IPS-18c (cell line): Measurements from ENCODE around the gene GPR107.

Experiments used
- H3K4me3 ChIP-seq: 2 replicates; pipeline ENCODE4 v1.7.0; 2013; ENCODE audit warnings: low read depth, mild to moderate bottlenecking, low read length, moderate library complexity; ENCODE audit not compliant: insufficient read depth
- H3K9me3 ChIP-seq: one replicate; pipeline ENCODE4 v1.6.1; 2013; ENCODE audit warnings: mild to moderate bottlenecking, low read length, moderate library complexity; ENCODE audit not compliant: control insufficient read depth, insufficient read depth

Gene GPR107

GRCh38 chr9:130157079-130157478 lies 103.4 kb downstream of the GPR107 start:
- no peak overlapping the region for H3K4me3 ChIP-seq
- H3K9me3 ChIP-seq = peaks cover 4% of the 10 kb centered on the region

GRCh38 chr9:130158001-130158400 lies 104.3 kb downstream of the GPR107 start:
- Histone ChIP-seq H3K9me3 (peaks cover 4% of the 10 kb centered on the region), H3K4me3 (no peak overlapping the region)

- H3K4me3 ChIP-seq = no peak overlapping the region
- H3K9me3 ChIP-seq = peaks cover 4% of the 10 kb centered on the region
These were observed 105.4 kb downstream of the GPR107 start for GRCh38 chr9:130159057-130159456.

- H3K9me3 ChIP-seq = peaks cover 1% of the 10 kb centered on the region
- no peak overlapping the region for H3K4me3 ChIP-seq
These were observed 106.4 kb downstream of the GPR107 start for GRCh38 chr9:130159915-130160670.

GRCh38 chr9:130160862-130161470 lies 107.3 kb downstream of the GPR107 start:
- Histone ChIP-seq H3K9me3 (no peaks in the 10 kb centered on the region), H3K4me3 (no peak overlapping the region)

DNA sequence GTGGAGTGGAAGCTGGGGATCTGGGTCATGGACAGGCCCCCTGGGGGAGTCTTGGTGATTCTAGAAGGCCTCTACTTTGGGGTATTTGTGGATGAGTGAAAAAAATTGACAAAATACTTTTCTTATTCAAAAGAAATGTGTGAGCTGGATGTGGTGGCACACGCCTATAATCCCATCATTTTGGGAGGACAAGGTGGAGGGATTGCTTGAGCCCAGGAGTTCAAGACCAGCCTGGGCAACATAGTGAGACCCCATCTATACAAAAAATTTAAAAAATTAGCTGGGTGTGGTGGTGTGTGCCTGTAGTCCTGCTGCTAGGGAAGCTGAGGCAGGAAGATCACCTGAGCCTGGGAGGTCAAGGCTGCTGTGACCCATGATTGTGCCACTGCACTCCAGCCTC lies 111.9 kb downstream of the GPR107 start:
- H3K9me3 ChIP-seq = no peaks in the 10 kb centered on the region
- no peak overlapping the region for H3K4me3 ChIP-seq

GRCh38 chr9:130166399-130166798 lies 112.7 kb downstream of the GPR107 start:
- Histone ChIP-seq H3K9me3 (no peaks in the 10 kb centered on the region), H3K4me3 (no peak overlapping the region)

- no peaks in the 10 kb centered on the region for H3K9me3 ChIP-seq
These were observed 114.2 kb downstream of the GPR107 start for GRCh38 chr9:130167927-130168326.

DNA sequence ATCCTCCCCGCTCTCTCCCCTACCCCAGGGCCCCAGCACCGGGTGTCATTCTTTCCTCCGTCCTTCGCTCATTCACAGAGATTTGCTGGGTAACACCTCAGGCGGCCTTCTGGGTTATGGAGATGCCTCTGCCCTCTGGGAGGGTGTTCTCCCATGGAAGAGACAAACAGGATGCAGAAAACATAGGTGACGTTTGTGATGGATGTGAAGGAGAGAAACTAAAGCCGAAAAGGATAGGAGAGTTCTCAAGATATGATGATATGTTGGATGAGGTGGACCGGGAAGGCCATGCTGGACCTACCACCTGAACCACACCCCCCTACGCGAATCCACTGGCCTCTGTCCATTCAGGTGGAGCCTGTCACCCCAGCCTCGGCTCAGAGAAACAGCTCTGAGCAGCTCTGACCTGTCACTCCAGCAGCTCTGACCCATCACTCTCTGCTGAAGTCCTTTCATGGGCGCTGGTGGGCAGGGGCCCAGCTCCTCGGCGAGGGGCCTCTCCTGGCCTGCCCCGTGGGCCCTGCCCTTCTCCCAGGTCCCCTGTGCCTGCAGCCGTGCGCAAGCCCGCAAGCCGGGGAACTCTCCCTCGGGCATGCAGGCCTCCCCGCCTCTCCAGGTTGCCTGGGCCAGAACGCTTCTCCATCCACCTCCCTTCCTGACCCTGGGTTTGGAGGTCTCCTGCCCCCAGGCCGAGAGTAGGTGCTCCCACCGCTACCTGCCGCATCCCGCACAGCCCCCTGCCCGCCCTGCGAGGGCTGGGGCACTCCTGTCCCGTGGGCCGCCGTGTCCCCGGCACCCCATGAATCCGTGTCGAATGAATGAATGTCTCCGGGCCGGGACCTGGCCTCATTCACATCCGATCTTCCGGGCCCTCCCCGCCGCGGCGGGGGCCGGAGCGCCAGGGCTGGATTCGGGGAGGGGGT lies 117.8 kb downstream of the GPR107 start:
- Histone ChIP-seq H3K9me3 (no peaks in the 10 kb centered on the region), H3K4me3 (peak overlapping the region; percentile 56)

More at GRCh38 chr9:130167927-130168326, 114.2 kb downstream of the GPR107 start:
- no peak overlapping the region for H3K4me3 ChIP-seq

DNA sequence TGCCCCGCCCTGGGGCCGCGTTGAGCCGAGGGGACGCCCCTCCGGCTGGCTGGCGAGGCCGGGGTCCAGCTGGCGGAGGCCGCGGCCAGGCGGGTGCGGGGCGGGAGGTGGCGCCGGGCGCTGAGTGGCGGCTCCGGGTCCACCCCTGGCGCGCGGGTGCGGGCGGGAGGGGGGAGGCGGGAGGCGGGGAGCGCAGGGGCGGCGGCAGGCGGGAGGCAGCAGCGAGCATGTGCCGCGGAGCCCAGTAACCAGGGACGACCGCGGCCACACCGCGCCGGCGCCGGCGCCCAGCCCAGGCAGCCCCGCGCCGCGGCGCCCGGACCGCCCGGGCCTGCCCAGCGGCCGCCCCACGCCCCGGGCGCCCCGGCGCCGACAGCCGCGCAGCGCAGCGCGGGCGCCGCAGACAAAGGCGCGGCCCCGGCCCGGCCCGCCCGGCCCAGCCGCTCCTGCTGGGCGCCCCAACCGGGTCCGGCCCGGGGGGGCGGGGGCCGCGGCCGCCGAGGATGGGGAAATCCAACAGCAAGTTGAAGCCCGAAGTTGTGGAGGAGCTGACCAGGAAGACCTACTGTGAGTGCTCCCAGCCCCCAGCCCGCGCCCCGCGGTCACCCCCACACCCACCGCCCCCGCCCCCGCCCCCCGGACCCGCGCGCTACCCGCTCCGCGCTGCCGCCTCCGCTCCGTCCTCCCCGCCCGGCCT lies 118.6 kb downstream of the GPR107 start, which contains the start of gene NCS1:
NCS1 (plus strand) TSS at position 244 of the 697 bp plus-strand sequence; CDS start at position 504, 260 bp downstream.
- peak within 1 kb of the TSS; percentile 60 for H3K4me3 ChIP-seq
- no peaks in the 10 kb centered on the region for H3K9me3 ChIP-seq

- no peaks in the 10 kb centered on the region for H3K9me3 ChIP-seq
- peak overlapping the region; percentile 60 for H3K4me3 ChIP-seq
These were observed 119.4 kb downstream of the GPR107 start for GRCh38 chr9:130172858-130173665.

DNA sequence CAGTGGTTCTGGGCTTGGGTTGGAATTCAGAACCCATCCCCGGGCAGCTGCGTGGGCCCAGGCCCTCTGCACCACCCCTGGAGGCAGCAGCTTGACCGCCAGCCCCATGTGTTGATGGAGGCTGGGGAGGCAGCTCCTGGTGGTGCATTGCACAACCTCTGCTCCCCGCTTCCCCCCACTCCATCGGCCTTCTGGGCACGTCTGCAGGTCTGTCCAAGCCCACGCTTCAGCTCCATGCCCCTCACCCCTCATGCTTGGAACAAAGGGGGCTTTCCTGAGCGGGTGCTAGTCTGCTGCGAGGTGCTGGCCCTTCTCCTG lies 119.9 kb downstream of the GPR107 start:
- H3K4me3 ChIP-seq = peak overlapping the region; percentile 60
- no peaks in the 10 kb centered on the region for H3K9me3 ChIP-seq

DNA sequence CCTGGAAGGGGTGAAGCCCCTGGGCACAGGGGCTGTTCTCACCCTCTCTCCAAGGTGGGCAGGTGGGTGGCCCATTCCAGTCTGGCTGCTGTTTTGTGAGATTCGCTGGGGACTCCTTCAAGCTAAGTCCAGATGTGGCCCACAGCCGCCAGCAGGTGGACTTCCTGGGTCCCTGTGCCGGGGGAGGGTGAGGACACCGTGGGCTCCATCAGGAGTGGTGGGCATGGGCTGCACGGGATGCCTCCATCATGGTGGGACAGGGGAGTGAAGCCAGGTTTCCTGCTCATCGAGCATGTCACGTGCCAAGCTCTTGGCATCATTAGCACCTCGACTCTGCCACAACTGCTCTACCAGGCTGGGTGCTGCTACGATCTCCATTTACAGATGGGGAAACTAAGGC lies 120.3 kb downstream of the GPR107 start:
- Histone ChIP-seq H3K4me3 (no peak overlapping the region), H3K9me3 (no peaks in the 10 kb centered on the region)

DNA sequence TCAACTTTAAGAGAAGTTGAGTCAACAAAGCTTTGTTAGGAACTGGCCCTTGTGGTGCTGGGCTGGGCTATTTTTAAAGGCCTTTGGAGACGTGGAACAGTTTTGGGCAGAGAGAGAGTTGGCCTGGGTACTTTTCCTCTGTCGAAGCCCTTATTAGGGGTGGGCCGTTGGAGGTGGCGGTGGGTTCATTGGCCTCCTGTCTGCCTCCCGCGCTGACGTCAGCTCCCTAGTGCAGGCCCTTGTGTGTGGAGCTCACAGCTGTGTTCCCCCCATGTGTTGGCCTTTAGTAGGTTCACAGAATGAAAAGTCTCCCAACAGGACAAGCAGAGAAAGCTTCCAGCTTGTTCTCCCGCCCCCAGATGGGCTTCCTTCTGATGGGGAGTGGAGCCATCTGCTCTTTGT lies 121.2 kb downstream of the GPR107 start:
- Histone ChIP-seq H3K9me3 (no peaks in the 10 kb centered on the region), H3K4me3 (no peak overlapping the region)

DNA sequence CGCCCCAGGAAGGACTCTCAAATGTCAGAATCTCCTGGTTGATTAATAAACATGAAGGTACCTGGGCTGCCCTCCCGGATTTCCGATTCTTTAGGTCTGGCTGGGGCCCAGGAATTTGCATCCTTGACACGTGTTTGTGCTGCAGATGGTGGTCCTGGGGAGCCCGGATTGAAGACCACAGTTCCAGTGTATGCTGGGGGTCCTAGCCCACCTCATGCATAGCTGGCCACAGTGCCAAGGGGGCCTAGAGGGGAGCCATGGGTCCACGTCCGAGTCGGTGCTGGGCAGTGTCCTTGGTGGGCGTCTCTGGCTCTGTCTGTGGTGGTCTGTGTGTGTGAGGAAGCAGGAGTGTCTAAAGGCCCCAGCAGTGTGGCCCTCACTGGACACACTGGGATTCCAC lies 121.6 kb downstream of the GPR107 start:
- no peak overlapping the region for H3K4me3 ChIP-seq

DNA sequence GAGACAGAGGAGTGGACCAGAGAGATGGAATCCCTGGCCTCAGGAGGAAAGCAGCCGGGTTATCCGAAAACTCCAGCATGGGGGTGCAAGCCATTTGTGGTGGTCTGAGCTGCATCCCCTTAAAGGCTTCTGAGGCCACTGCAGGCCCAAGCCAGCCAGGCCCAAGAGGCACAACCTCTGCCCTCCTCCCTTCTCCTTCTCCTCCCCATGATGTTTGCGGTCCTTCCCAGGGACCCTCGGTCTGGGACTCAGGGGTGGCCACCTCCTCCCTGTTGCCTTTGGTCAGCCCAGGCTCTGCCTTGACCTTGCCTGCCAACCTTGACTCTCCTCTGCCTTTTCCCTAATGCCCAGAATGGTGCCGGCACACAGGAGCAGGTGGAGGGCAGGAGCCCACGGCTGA lies 123.1 kb downstream of the GPR107 start:
- Histone ChIP-seq H3K4me3 (no peak overlapping the region), H3K9me3 (no peaks in the 10 kb centered on the region)

More for the DNA sequence above, 121.6 kb downstream of the GPR107 start:
- no peaks in the 10 kb centered on the region for H3K9me3 ChIP-seq
